GM12874 (cell line): ENCODE data around the gene TBX21.

Experiments used
- TF ChIP-seq, protein P1 (sequence below): IDR thresholded peaks from 2 replicates; pipeline ENCODE4 v1.5.1; 2011; ENCODE audit warnings: low read depth, mild to moderate bottlenecking, control low read depth, low read length, moderate library complexity; ENCODE audit not compliant: insufficient read depth

TBX21 gene

GRCh38 chr17:47751471-47751870, 18.4 kb downstream of the TBX21 start:
- TF ChIP-seq, protein P1, sequence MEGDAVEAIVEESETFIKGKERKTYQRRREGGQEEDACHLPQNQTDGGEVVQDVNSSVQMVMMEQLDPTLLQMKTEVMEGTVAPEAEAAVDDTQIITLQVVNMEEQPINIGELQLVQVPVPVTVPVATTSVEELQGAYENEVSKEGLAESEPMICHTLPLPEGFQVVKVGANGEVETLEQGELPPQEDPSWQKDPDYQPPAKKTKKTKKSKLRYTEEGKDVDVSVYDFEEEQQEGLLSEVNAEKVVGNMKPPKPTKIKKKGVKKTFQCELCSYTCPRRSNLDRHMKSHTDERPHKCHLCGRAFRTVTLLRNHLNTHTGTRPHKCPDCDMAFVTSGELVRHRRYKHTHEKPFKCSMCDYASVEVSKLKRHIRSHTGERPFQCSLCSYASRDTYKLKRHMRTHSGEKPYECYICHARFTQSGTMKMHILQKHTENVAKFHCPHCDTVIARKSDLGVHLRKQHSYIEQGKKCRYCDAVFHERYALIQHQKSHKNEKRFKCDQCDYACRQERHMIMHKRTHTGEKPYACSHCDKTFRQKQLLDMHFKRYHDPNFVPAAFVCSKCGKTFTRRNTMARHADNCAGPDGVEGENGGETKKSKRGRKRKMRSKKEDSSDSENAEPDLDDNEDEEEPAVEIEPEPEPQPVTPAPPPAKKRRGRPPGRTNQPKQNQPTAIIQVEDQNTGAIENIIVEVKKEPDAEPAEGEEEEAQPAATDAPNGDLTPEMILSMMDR: no peak

DNA sequence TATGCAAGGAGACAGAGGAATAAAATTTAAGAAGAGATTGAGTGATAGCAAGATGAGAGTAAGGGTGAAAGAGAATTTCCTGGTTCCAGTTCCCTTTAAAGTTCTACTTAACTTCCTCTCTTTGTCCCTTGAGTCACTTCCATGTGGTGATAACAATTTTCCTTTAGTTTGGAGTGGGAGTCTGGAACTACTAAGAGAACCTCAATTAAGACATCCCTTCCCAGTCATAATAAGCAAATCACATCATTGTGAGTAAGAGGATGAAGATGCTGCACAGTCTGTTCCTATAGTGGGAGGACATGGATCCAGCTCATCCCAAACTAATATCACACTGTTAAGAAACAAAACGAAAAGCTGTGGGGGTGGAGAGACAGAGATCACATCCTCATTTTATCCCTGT, 24.4 kb downstream of the TBX21 start:
- TF ChIP-seq, protein P1: no peak

DNA sequence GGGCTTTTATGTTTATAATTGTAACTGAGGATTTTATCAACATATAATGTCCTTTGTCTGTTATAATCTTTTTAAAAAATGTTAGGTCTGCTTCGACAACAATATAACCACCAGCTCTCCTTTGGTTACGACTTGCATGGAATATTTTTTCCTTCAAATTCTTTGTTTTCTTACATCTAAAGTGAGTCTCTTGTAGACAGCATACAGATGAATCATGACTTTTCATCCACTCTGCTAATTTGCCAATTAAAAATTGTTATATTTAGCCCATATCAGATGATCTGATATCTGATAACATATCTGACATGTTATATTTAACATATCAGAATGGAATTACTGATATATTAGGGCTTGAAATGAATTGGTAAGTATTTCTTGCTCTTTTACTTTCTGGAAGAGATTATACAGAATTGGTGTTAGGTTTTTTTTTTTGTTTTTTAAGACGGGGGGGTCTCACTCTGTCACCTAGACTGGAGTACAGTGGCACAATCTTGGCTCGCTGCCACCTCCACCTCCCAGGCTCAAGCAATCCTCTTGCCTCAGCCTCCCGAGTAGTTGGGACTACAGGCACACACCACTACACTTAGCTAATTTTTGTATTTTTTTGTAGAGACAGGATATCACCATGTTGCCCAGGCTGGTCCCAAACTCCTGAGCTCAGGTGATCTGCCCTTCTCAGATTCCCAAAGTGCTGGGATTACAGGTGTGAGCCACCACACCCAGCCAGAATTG, 27.5 kb downstream of the TBX21 start:
- TF ChIP-seq, protein P1: no peak

GRCh38 chr17:47762728-47763127, 29.7 kb downstream of the TBX21 start:
- TF ChIP-seq, protein P1: no peak

DNA sequence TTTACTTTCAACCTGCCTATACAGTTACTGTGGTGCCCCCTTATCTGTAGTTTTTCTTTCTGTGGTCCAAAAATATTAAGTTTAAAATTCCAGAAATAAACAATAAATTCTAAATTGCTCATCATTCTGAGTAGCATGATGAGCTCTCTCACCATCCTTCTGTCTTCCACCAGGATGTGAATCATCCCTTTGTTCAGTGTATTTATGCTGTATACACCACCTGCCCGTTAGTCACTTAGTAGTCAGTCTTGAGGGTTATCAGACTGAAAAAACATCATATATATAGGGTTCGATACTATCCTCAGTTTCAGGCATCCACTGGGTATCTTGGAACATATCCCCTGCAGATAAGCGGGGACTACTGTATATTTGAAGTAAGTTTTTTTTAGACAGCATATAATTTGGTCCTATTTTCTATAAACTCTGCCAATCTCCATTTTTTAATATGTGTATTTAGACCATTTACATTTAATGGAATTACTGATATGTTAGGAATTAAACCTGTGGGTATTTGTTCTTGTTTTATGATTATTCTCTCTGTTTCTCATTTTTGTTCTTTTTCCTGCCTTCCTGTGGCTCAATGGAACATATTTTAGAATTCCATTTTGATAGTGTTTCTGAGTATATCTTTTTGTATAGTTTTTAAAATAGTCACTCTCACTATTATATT, 31.0 kb downstream of the TBX21 start:
- TF ChIP-seq, protein P1: no peak

DNA sequence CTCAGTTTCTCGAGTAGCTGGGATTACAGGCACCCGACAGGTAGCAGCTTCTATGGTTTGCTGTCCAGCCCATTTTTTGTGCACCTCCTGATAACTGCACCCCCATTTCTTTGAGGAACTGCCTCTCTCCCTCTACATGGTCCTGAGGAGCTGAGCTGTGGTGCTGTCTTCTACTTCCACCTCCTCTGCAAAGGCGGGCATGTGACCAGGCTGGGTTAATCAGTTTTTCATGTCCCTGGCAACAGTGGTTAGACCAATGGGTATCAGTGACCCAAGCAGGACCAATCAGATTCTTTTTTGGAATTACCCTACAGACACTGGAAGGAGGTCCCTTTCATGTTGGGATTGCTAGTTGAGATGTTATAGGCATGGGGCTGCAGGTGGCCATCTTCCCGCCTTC, 41.3 kb downstream of the TBX21 start:
- TF ChIP-seq, protein P1: no peak

DNA sequence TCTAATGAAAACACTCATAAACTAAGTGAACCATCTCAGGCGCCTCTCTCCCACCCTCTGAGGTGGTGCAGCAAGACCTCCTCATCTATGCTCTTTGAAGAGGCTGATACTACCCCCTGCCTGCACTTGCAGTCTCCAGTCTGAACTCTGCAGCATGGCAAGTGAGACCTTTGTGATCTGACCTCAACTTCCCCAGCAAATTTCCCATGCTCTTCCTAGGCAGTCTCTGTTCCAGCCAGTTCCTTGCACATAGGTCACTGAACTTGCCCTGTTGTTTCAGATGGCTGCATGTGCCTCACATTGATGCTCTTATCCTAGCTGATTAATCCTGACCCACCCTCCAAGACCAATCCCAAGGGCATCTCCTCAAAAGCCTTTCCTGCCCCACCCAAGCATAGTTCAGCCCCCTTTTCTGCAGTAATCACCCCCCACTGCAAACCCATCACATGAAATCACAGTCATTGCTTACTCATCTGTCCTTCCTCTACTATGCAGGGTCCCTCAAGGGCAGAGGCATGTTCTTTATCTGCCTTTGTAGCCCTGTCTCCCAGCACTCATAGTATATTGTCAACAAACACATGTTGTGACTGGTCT, 42.0 kb downstream of the TBX21 start:
- TF ChIP-seq, protein P1: no peak
